Karpas-422 (cell line): ENCODE results near the gene SGCD. TPM values are rescaled to one million over a fixed set of nuclear protein-coding genes. Genes with fewer than 3 reads are reported as not detected.

Experiments used
- DNase-seq: peaks from one replicate; pipeline ENCODE4 v3.0.0-alpha.2; 2015
- H2AFZ ChIP-seq: fragments of 200-600 bp; sonication (generic); 2 replicates; pipeline ENCODE4 v1.6.1; 2014; ENCODE audit warnings: antibody characterized with exemption, low read length, mixed read lengths
- H3K27ac ChIP-seq: fragments of 200-600 bp; sonication (generic); 2 replicates; pipeline ENCODE4 v1.5.1; 2014; ENCODE audit warnings: mild to moderate bottlenecking, low read length, moderate library complexity
- H3K27me3 ChIP-seq: fragments of 200-600 bp; sonication (generic); 2 replicates; pipeline ENCODE4 v1.6.1; 2014; ENCODE audit warnings: low read length, mixed read lengths
- H3K36me3 ChIP-seq: fragments of 200-600 bp; sonication (generic); 2 replicates; pipeline ENCODE4 v1.6.1; 2014; ENCODE audit warnings: low read length, mixed read lengths; ENCODE audit not compliant: insufficient read depth
- H3K4me1 ChIP-seq: fragments of 200-600 bp; sonication (generic); 2 replicates; pipeline ENCODE4 v1.6.1; 2014; ENCODE audit warnings: mild to moderate bottlenecking, low read length, mixed read lengths
- H3K4me2 ChIP-seq: fragments of 200-600 bp; sonication (generic); 2 replicates; pipeline ENCODE4 v1.6.1; 2014; ENCODE audit warnings: low read length, low read depth, mild to moderate bottlenecking; ENCODE audit not compliant: poor library complexity, severe bottlenecking
- H3K4me3 ChIP-seq: fragments of 200-600 bp; sonication (generic); 2 replicates; pipeline ENCODE4 v1.5.1; 2014; ENCODE audit warnings: mild to moderate bottlenecking, antibody characterized with exemption, low read length, mixed read lengths
- H3K79me2 ChIP-seq: fragments of 200-600 bp; sonication (generic); 2 replicates; pipeline ENCODE4 v1.6.1; 2014; ENCODE audit warnings: mild to moderate bottlenecking, low read length, mixed read lengths
- H3K9ac ChIP-seq: fragments of 200-600 bp; sonication (generic); 2 replicates; pipeline ENCODE4 v1.6.0; 2014; ENCODE audit warnings: low read length
- H3K9me2 ChIP-seq: fragments of 200-600 bp; sonication (generic), shearing (Covaris generic); replicated peaks from 2 replicates; pipeline ENCODE4 v1.6.0; 2014; ENCODE audit warnings: mild to moderate bottlenecking, low read length, moderate library complexity; ENCODE audit not compliant: insufficient read depth
- H3K9me3 ChIP-seq: fragments of 300-700, 200-600 bp; sonication (generic); 2 replicates; pipeline ENCODE4 v1.6.1; 2014; ENCODE audit warnings: low read length, mixed read lengths
- H4K20me1 ChIP-seq: fragments of 200-600 bp; sonication (generic); 2 replicates; pipeline ENCODE4 v1.6.1; 2014; ENCODE audit warnings: mild to moderate bottlenecking, antibody characterized with exemption, low read length, low read depth; ENCODE audit not compliant: insufficient read depth
- total RNA-seq: library from RNA; depleted of rRNA; stranded (reverse); fragments of >200 nt; shearing (Covaris generic); gene quantifications from 2 replicates; pipeline ENCODE4 v1.2.3, GENCODE V29; 2014; ENCODE audit warnings: low replicate concordance

The SGCD gene
- total RNA-seq, 1 experiment from 2014 or later: not detected

DNA sequence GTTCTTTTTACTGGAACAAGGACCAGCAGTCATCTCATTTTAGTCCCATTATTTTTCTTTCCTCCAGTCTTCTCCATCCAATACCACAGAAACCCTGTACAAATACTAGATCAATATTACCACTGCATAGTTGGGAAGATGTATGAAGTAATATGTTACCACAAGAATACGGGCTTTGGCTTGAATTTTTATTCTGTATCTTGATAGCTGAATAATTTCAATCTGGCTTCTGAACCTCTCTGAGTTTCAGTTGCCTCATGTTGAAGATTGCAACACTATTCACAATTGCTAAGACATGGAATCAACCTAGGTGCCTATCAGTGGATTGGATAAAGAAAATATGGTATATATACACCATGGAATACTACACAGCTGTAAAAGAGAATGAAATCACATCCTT is 82.9 kb downstream of the SGCD start:
- no peaks in the 10 kb centered on the region for H4K20me1 ChIP-seq
- H3K36me3 ChIP-seq: no peaks in the 10 kb centered on the region
- no peak overlapping the region for H3K27ac ChIP-seq
- H3K4me1 ChIP-seq: no peaks in the 10 kb centered on the region
- no peak overlapping the region for H3K4me2 ChIP-seq
- H3K4me3 ChIP-seq: no peak overlapping the region
- DNase-seq: no peak
- no peaks in the 10 kb centered on the region for H3K9me2 ChIP-seq
- no peaks in the 10 kb centered on the region for H3K9me3 ChIP-seq
- no peaks in the 10 kb centered on the region for H3K79me2 ChIP-seq
- no peak overlapping the region for H2AFZ ChIP-seq
- H3K9ac ChIP-seq: no peak overlapping the region
- no peaks in the 10 kb centered on the region for H3K27me3 ChIP-seq

GRCh38 chr5:156411185-156411613 is 84.2 kb downstream of the SGCD start:
- H3K27me3 ChIP-seq: no peaks in the 10 kb centered on the region
- H2AFZ ChIP-seq: no peak overlapping the region
- H4K20me1 ChIP-seq: no peaks in the 10 kb centered on the region
- no peaks in the 10 kb centered on the region for H3K9me2 ChIP-seq
- H3K36me3 ChIP-seq: no peaks in the 10 kb centered on the region
- DNase-seq: no peak
- H3K4me1 ChIP-seq: no peaks in the 10 kb centered on the region
- no peak overlapping the region for H3K9ac ChIP-seq
- H3K27ac ChIP-seq: no peak overlapping the region
- H3K4me3 ChIP-seq: no peak overlapping the region
- no peaks in the 10 kb centered on the region for H3K9me3 ChIP-seq
- H3K79me2 ChIP-seq: no peaks in the 10 kb centered on the region
- H3K4me2 ChIP-seq: no peak overlapping the region

GRCh38 chr5:156411957-156412356 is 85.0 kb downstream of the SGCD start:
- Histone ChIP-seq H3K4me3 (no peak overlapping the region), H3K9me3 (no peaks in the 10 kb centered on the region), H3K9me2 (no peaks in the 10 kb centered on the region), H3K79me2 (no peaks in the 10 kb centered on the region), H3K9ac (no peak overlapping the region), H3K36me3 (no peaks in the 10 kb centered on the region), H3K4me1 (no peaks in the 10 kb centered on the region), H3K27me3 (no peaks in the 10 kb centered on the region), H3K27ac (no peak overlapping the region), H4K20me1 (no peaks in the 10 kb centered on the region), H3K4me2 (no peak overlapping the region), H2AFZ (no peak overlapping the region)
- no peak for DNase-seq

DNA sequence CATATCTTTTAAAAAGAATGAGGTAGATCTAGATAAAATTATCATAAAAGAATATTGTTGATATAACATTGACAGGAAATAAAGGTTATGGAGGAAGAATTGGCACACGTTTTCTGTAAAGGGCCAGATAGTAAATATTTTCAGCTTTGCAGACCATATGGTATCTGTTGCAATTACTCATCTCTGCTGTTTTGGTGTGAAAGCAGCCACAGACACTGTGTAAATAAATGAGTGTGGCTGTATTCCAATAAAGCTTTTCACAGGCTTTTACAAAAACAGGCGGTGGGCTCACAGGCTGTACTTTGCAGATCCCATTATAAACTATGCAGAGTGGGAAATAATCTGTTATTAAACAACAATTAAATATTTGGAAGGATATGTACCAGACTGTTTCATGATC is 87.4 kb downstream of the SGCD start:
- H3K9me3 ChIP-seq: no peaks in the 10 kb centered on the region
- H3K9ac ChIP-seq: no peak overlapping the region
- H3K4me2 ChIP-seq: no peak overlapping the region
- H3K9me2 ChIP-seq: no peaks in the 10 kb centered on the region
- H3K36me3 ChIP-seq: no peaks in the 10 kb centered on the region
- H3K79me2 ChIP-seq: no peaks in the 10 kb centered on the region
- H3K27ac ChIP-seq: no peak overlapping the region
- no peak overlapping the region for H2AFZ ChIP-seq
- no peak for DNase-seq
- H3K4me1 ChIP-seq: no peaks in the 10 kb centered on the region
- no peak overlapping the region for H3K4me3 ChIP-seq
- H3K27me3 ChIP-seq: no peaks in the 10 kb centered on the region
- H4K20me1 ChIP-seq: no peaks in the 10 kb centered on the region

DNA sequence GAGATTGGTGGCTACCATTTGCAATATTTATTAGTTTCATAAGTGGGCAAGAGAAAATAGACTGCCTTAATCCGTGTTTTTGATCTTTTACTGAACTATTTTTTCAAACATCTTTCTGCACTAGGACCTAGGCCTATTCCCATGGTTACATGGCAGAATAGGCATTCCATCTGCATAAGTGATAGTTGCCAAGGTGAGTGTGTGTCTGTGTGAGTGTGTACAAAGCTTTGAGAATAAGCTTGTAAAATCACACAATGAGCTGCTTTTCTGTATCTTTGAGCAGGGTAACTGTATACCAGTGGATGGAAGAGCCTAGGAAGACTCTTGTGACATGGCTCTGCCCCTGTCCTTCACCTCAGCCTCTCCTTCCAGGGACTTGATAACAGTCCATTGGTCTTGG is 92.7 kb downstream of the SGCD start:
- Histone ChIP-seq H4K20me1 (no peaks in the 10 kb centered on the region), H3K9me3 (no peaks in the 10 kb centered on the region), H2AFZ (no peak overlapping the region), H3K27me3 (no peaks in the 10 kb centered on the region), H3K9me2 (no peaks in the 10 kb centered on the region), H3K4me2 (no peak overlapping the region), H3K4me3 (no peak overlapping the region), H3K27ac (no peak overlapping the region), H3K9ac (no peak overlapping the region), H3K36me3 (no peaks in the 10 kb centered on the region), H3K4me1 (no peaks in the 10 kb centered on the region), H3K79me2 (no peaks in the 10 kb centered on the region)
- DNase-seq: no peak

DNA sequence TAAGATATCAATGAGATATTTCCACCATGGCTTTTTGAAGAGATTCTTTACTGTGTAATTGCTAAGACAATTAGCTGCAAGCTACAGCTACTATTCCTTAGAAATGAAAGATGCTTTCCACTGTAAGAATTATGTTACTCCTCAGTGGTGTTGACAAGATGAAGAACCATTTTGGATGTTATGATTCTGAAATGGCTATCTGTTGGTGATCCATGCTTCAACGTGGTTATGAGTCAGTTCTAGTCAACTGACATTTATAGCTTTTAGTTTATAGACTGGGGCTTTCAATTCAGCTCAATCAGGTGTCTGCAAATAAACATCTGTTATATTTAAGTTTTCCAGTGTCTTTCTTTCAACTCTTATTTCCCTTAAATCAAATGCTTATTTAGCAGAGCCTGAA is 93.7 kb downstream of the SGCD start:
- H3K9me2 ChIP-seq: no peaks in the 10 kb centered on the region
- H3K9ac ChIP-seq: no peak overlapping the region
- H3K79me2 ChIP-seq: no peaks in the 10 kb centered on the region
- H3K4me3 ChIP-seq: no peak overlapping the region
- no peak overlapping the region for H3K4me2 ChIP-seq
- H3K27me3 ChIP-seq: no peaks in the 10 kb centered on the region
- no peaks in the 10 kb centered on the region for H3K9me3 ChIP-seq
- no peaks in the 10 kb centered on the region for H3K36me3 ChIP-seq
- H3K4me1 ChIP-seq: no peaks in the 10 kb centered on the region
- H3K27ac ChIP-seq: no peak overlapping the region
- no peak overlapping the region for H2AFZ ChIP-seq
- H4K20me1 ChIP-seq: no peaks in the 10 kb centered on the region
- no peak for DNase-seq

- Histone ChIP-seq H3K9me2 (no peaks in the 10 kb centered on the region), H4K20me1 (no peaks in the 10 kb centered on the region), H3K36me3 (no peaks in the 10 kb centered on the region), H2AFZ (no peak overlapping the region), H3K79me2 (no peaks in the 10 kb centered on the region), H3K9me3 (no peaks in the 10 kb centered on the region), H3K4me3 (no peak overlapping the region), H3K9ac (no peak overlapping the region), H3K4me1 (no peaks in the 10 kb centered on the region), H3K27ac (no peak overlapping the region), H3K4me2 (no peak overlapping the region), H3K27me3 (no peaks in the 10 kb centered on the region)
- no peak for DNase-seq
Observed at GRCh38 chr5:156421798-156422197, 94.8 kb downstream of the SGCD start.

- Histone ChIP-seq H3K79me2 (no peaks in the 10 kb centered on the region), H2AFZ (no peak overlapping the region), H3K4me2 (no peak overlapping the region), H4K20me1 (no peaks in the 10 kb centered on the region), H3K4me3 (no peak overlapping the region), H3K9me3 (no peaks in the 10 kb centered on the region), H3K27me3 (no peaks in the 10 kb centered on the region), H3K9ac (no peak overlapping the region), H3K9me2 (no peaks in the 10 kb centered on the region), H3K27ac (no peak overlapping the region), H3K4me1 (no peaks in the 10 kb centered on the region), H3K36me3 (no peaks in the 10 kb centered on the region)
- DNase-seq: no peak
Observed at GRCh38 chr5:156423597-156423996, 96.6 kb downstream of the SGCD start.

GRCh38 chr5:156427315-156427714 is 100.4 kb downstream of the SGCD start:
- Histone ChIP-seq H3K27me3 (no peaks in the 10 kb centered on the region), H3K4me1 (no peaks in the 10 kb centered on the region), H3K9ac (no peak overlapping the region), H2AFZ (no peak overlapping the region), H3K9me2 (no peaks in the 10 kb centered on the region), H3K4me3 (no peak overlapping the region), H3K9me3 (no peaks in the 10 kb centered on the region), H3K4me2 (no peak overlapping the region), H3K36me3 (no peaks in the 10 kb centered on the region), H4K20me1 (no peaks in the 10 kb centered on the region), H3K79me2 (no peaks in the 10 kb centered on the region), H3K27ac (no peak overlapping the region)
- DNase-seq: peak; percentile 43
